SK-N-SH (cell line): Measurements from ENCODE around the gene DGCR6. TPM values are rescaled to one million over a fixed set of nuclear protein-coding genes. Genes with fewer than 3 reads are reported as not detected.

Experiments
- CTCF ChIA-PET: fragments of 300-600, 350-600 bp; formaldehyde crosslinking; extraction: SDS; loops from one replicate; lab custom pipeline; 2021; lab: Yijun Ruan, JAX
- POLR2A ChIA-PET: fragments of 350-600 bp; sonication (Branson Sonifier 250); formaldehyde crosslinking; extraction: SDS; loops from one replicate; lab custom pipeline; 2020; ENCODE audit warnings: antibody characterized with exemption, inconsistent platforms; lab: Yijun Ruan, JAX
- DNase-seq: peaks from one replicate; pipeline ENCODE4 v3.0.0; 2012
- H2AFZ ChIP-seq: fragments of 200-600 bp; sonication (generic); 2 replicates; pipeline ENCODE4 v1.8.1; 2016; ENCODE audit warnings: antibody characterized with exemption, mild to moderate bottlenecking, low read depth
- H3F3A ChIP-seq: fragments of 200-600 bp; sonication (generic); replicated peaks from 2 replicates; pipeline ENCODE3; 2016; ENCODE audit warnings: antibody characterized with exemption, mild to moderate bottlenecking; ENCODE audit not compliant: insufficient read depth
- H3K27ac ChIP-seq, 2 experiments: fragments of 200-500 bp in 1 of 2; fragments of 200-600 bp in 1 of 2; sonication (Bioruptor generic) in 1 of 2; sonication (generic), shearing (Covaris generic) in 1 of 2; 2 replicates each; pipeline versions ENCODE4 v1.5.1 to v1.6.1; 2014 to 2016; ENCODE audit warnings: low read depth in 2 of 2, inconsistent platforms in 1 of 2, low read length in 1 of 2, mild to moderate bottlenecking in 1 of 2, mixed read lengths in 1 of 2
- H3K27me3 ChIP-seq: fragments of 200-600 bp; sonication (generic), shearing (Covaris generic); 2 replicates; pipeline ENCODE4 v1.6.1; 2016; ENCODE audit warnings: mixed run types; ENCODE audit not compliant: insufficient read depth
- H3K36me3 ChIP-seq, 2 experiments: fragments of 200-500 bp in 1 of 2; fragments of 200-600 bp in 1 of 2; sonication (Bioruptor generic) in 1 of 2; sonication (generic) in 1 of 2; replicated peaks in 1 of 2; 2 replicates each; pipeline versions ENCODE3 to v1.5.1; 2014 to 2016; ENCODE audit warnings: low read length in 1 of 2, mild to moderate bottlenecking in 1 of 2; ENCODE audit not compliant: insufficient read depth in 2 of 2, control insufficient read depth in 1 of 2
- H3K4me1 ChIP-seq, 2 experiments: fragments of 200-500 bp in 1 of 2; fragments of 200-600 bp in 1 of 2; sonication (Bioruptor generic) in 1 of 2; sonication (generic), shearing (Covaris generic) in 1 of 2; 2 replicates each; pipeline versions ENCODE4 v1.5.1 to v1.6.1; 2014 to 2016; ENCODE audit warnings: low read depth in 1 of 2, low read length in 1 of 2, mixed run types in 1 of 2; ENCODE audit not compliant: insufficient read depth in 2 of 2, control insufficient read depth in 1 of 2
- H3K4me2 ChIP-seq: fragments of 200-600 bp; sonication (generic), shearing (Covaris generic); 2 replicates; pipeline ENCODE4 v1.6.1; 2017; ENCODE audit warnings: mixed run types
- H3K4me3 ChIP-seq, 2 experiments: fragments of 200-500 bp in 1 of 2; fragments of 200-600 bp in 1 of 2; sonication (Bioruptor generic) in 1 of 2; sonication (generic), shearing (Covaris generic) in 1 of 2; 2 replicates each; pipeline versions ENCODE4 v1.5.1 to v1.8.1; 2014 to 2016; ENCODE audit warnings: low read depth in 2 of 2, inconsistent platforms in 1 of 2, low read length in 1 of 2, mild to moderate bottlenecking in 1 of 2, mixed read lengths in 1 of 2, moderate library complexity in 1 of 2
- H3K79me2 ChIP-seq: fragments of 200-600 bp; sonication (generic); 2 replicates; pipeline ENCODE4 v1.8.1; 2017; ENCODE audit warnings: mild to moderate bottlenecking; ENCODE audit not compliant: insufficient read depth
- H3K9ac ChIP-seq: fragments of 200-600 bp; sonication (generic); 2 replicates; pipeline ENCODE4 v1.6.1; 2017; ENCODE audit warnings: mixed run types
- H3K9me2 ChIP-seq: fragments of 200-600 bp; sonication (generic); 2 replicates; pipeline ENCODE4 v1.6.1; 2017; ENCODE audit warnings: mixed run types
- H3K9me3 ChIP-seq: fragments of 200-600 bp; sonication (generic); 2 replicates; pipeline ENCODE4 v1.6.1; 2017; ENCODE audit warnings: mixed run types, mild to moderate bottlenecking, moderate library complexity
- H4K20me1 ChIP-seq: fragments of 200-600 bp; sonication (generic); 2 replicates; pipeline ENCODE4 v1.6.1; 2017; ENCODE audit warnings: mild to moderate bottlenecking, mixed run types; ENCODE audit not compliant: insufficient read depth
- EZH2phosphoT487 ChIP-seq: fragments of 200-600 bp; sonication (generic); IDR thresholded peaks from 2 replicates; pipeline ENCODE4 v1.6.1; 2017; ENCODE audit warnings: low read depth, mixed run types, mild to moderate bottlenecking, antibody characterized with exemption, moderate library complexity, borderline replicate concordance
- FOXJ3 ChIP-seq: sonication (generic); formaldehyde crosslinking; IDR thresholded peaks from 2 replicates; pipeline ENCODE4 v1.5.1; 2020; ENCODE audit warnings: mild to moderate bottlenecking, missing genetic modification reagents
- FOXM1 ChIP-seq: IDR thresholded peaks from 2 replicates; pipeline ENCODE4 v1.4.0; 2012; ENCODE audit warnings: low read depth, mild to moderate bottlenecking
- GATA2 ChIP-seq: sonication (generic); formaldehyde crosslinking; IDR thresholded peaks from 2 replicates; pipeline ENCODE4 v1.5.0; 2020; ENCODE audit warnings: mild to moderate bottlenecking, missing genetic modification reagents
- MEF2A ChIP-seq: IDR thresholded peaks from 2 replicates; pipeline ENCODE4 v1.4.0; 2012; ENCODE audit warnings: low read depth, borderline replicate concordance
- MXI1 ChIP-seq: IDR thresholded peaks from 2 replicates; pipeline ENCODE4 v1.6.1; 2012; ENCODE audit warnings: mild to moderate bottlenecking, low read depth, low read length, improper control_type of control experiment
- RAD21 ChIP-seq: IDR thresholded peaks from 2 replicates; pipeline ENCODE4 v1.6.1; 2012; ENCODE audit warnings: mild to moderate bottlenecking, low read length
- RCOR1 ChIP-seq: fragments of 150-350 bp; IDR thresholded peaks from 2 replicates; pipeline ENCODE4 v1.6.1; 2017; ENCODE audit warnings: antibody characterized with exemption, low read length
- RXRA ChIP-seq: IDR thresholded peaks from 2 replicates; pipeline ENCODE4 v1.4.0; 2012; ENCODE audit warnings: low read depth, mild to moderate bottlenecking, borderline replicate concordance
- TAF1 ChIP-seq: IDR thresholded peaks from 2 replicates; pipeline ENCODE4 v1.6.1; 2012; ENCODE audit warnings: low read depth, mild to moderate bottlenecking, low read length, moderate library complexity, borderline replicate concordance
- YY1 ChIP-seq: IDR thresholded peaks from 2 replicates; pipeline ENCODE4 v1.4.0; 2012; ENCODE audit warnings: low read depth, mild to moderate bottlenecking
- WGBS: methylation state at CpG from one replicate; pipeline ENCODE4 v1.1.6; 2017; ENCODE audit warnings: low lambda C conversion rate; 5-methylcytosine and 5-hydroxymethylcytosine counted together
- polyA plus RNA-seq, 3 experiments: library from polyadenylated mRNA; depleted of rRNA; stranded (reverse); fragments of >200 nt; gene quantifications; 2 replicates each; pipeline ENCODE4 v1.2.3, GENCODE V29; 2012
- TF ChIP-seq, protein P1 (sequence below): IDR thresholded peaks from 2 replicates; pipeline ENCODE4 v1.4.0; 2012; ENCODE audit warnings: low read depth
- TF ChIP-seq, protein P2 (sequence below): fragments of 200-600 bp; sonication (generic); IDR thresholded peaks from 2 replicates; pipeline ENCODE4 v1.6.1; 2017; ENCODE audit warnings: antibody characterized with exemption, mild to moderate bottlenecking, moderate library complexity
- TF ChIP-seq, protein P3 (sequence below): IDR thresholded peaks from 2 replicates; pipeline ENCODE4 v1.4.0; 2012; ENCODE audit warnings: low read depth, borderline replicate concordance
- TF ChIP-seq, protein P4 (sequence below): IDR thresholded peaks from 2 replicates; pipeline ENCODE4; 2012
- TF ChIP-seq, protein P5 (sequence below): IDR thresholded peaks from 2 replicates; pipeline ENCODE4 v1.6.1; 2012; ENCODE audit warnings: mild to moderate bottlenecking, low read depth, low read length, moderate library complexity

The DGCR6 gene
- polyA plus RNA-seq, 1 of the 3 experiments (the other 2 are of a cell fraction) = 1.2 TPM

DNA sequence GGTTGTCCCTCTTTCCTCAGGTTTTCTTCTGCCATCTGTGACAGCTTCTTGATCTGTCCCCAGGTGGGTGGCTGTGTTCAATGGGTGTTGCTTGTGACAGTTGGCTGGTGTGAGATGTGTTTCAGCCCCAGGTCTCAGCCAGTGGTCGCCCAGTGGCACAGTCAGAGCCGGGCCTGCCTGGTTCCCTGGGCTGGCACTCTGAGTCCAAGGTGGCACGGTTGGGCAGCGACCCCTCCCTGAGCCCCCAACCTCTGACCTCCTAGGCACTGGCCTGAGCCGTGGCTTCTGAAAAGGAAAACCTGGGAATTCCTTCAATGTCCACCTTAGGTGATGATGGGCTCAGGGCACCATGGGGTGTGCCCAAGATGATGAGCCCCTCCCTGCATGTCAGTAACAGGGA lies 44.0 kb downstream of the DGCR6 start:
- H3K9me3 ChIP-seq = no peaks in the 10 kb centered on the region
- H3K4me1 ChIP-seq = peaks cover 0 to 3% of the 10 kb centered on the region in 2 experiments; a peak in 1 of 4 replicates
- H2AFZ ChIP-seq = no peak overlapping the region
- ChIA-PET POLR2A (no interaction called here), CTCF (interaction anchor here (1.0 kb wide), 1 partner anchor 194 kb away, joined by 3 read pairs; the partner anchor contains the start of gene ESS2)
- H3K27ac ChIP-seq = no peak overlapping the region
- no peak overlapping the region for H3K4me2 ChIP-seq
- H3K36me3 ChIP-seq = no peaks in the 10 kb centered on the region
- H4K20me1 ChIP-seq = no peaks in the 10 kb centered on the region
- H3K9me2 ChIP-seq = no peaks in the 10 kb centered on the region
- no peak overlapping the region for H3K4me3 ChIP-seq
- no peaks in the 10 kb centered on the region for H3K79me2 ChIP-seq
- no peak for DNase-seq
- H3F3A ChIP-seq = no peaks in the 10 kb centered on the region
- no CpG with 5 or more reads among the region's 5 CpGs for WGBS
- no peaks in the 10 kb centered on the region; the same call in 1 of the 2 replicates for H3K27me3 ChIP-seq
- no peak for TF ChIP-seq FOXJ3 (CRISPR knock-in tag)
- H3K9ac ChIP-seq = no peak overlapping the region

DNA sequence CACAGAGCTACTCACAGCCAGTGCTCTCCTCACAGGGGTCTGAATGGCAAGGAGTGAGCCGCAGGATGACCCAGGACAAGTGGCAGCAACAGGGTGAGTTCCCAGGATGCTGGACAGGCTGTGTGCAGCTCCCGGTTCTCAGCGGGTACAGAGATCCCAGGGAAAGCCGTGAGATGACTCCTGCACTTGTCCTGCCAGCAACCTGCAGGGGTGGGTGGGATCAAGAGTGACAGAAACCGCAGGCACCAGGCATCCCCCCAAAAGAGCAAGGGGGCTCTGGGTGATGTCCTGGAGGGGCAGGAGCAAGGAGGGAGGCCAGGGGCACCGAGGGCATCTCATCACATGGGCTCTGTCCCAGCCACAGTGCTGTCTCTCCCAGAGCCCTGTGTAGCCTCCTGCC lies 45.9 kb downstream of the DGCR6 start:
- H3K9me3 ChIP-seq = no peaks in the 10 kb centered on the region
- no peaks in the 10 kb centered on the region for H4K20me1 ChIP-seq
- no peaks in the 10 kb centered on the region for H3K36me3 ChIP-seq
- POLR2A ChIA-PET = no interaction called here
- no peak overlapping the region for H3K4me3 ChIP-seq
- TF ChIP-seq FOXM1 (no peak), RAD21 (no peak), RCOR1 (no peak), TAF1 (no peak), RXRA (no peak), FOXJ3 (CRISPR knock-in tag) (no peak), EZH2phosphoT487 (no peak), MEF2A (no peak), YY1 (no peak), GATA2 (CRISPR knock-in tag) (no peak), MXI1 (no peak)
- TF ChIP-seq, protein P1, sequence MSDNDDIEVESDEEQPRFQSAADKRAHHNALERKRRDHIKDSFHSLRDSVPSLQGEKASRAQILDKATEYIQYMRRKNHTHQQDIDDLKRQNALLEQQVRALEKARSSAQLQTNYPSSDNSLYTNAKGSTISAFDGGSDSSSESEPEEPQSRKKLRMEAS = no peak
- TF ChIP-seq, protein P2, sequence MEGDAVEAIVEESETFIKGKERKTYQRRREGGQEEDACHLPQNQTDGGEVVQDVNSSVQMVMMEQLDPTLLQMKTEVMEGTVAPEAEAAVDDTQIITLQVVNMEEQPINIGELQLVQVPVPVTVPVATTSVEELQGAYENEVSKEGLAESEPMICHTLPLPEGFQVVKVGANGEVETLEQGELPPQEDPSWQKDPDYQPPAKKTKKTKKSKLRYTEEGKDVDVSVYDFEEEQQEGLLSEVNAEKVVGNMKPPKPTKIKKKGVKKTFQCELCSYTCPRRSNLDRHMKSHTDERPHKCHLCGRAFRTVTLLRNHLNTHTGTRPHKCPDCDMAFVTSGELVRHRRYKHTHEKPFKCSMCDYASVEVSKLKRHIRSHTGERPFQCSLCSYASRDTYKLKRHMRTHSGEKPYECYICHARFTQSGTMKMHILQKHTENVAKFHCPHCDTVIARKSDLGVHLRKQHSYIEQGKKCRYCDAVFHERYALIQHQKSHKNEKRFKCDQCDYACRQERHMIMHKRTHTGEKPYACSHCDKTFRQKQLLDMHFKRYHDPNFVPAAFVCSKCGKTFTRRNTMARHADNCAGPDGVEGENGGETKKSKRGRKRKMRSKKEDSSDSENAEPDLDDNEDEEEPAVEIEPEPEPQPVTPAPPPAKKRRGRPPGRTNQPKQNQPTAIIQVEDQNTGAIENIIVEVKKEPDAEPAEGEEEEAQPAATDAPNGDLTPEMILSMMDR = no peak
- TF ChIP-seq, protein P3, sequence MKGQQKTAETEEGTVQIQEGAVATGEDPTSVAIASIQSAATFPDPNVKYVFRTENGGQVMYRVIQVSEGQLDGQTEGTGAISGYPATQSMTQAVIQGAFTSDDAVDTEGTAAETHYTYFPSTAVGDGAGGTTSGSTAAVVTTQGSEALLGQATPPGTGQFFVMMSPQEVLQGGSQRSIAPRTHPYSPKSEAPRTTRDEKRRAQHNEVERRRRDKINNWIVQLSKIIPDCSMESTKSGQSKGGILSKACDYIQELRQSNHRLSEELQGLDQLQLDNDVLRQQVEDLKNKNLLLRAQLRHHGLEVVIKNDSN = no peak
- TF ChIP-seq, protein P4, sequence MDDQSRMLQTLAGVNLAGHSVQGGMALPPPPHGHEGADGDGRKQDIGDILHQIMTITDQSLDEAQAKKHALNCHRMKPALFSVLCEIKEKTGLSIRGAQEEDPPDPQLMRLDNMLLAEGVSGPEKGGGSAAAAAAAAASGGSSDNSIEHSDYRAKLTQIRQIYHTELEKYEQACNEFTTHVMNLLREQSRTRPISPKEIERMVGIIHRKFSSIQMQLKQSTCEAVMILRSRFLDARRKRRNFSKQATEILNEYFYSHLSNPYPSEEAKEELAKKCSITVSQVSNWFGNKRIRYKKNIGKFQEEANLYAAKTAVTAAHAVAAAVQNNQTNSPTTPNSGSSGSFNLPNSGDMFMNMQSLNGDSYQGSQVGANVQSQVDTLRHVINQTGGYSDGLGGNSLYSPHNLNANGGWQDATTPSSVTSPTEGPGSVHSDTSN = no peak
- TF ChIP-seq, protein P5, sequence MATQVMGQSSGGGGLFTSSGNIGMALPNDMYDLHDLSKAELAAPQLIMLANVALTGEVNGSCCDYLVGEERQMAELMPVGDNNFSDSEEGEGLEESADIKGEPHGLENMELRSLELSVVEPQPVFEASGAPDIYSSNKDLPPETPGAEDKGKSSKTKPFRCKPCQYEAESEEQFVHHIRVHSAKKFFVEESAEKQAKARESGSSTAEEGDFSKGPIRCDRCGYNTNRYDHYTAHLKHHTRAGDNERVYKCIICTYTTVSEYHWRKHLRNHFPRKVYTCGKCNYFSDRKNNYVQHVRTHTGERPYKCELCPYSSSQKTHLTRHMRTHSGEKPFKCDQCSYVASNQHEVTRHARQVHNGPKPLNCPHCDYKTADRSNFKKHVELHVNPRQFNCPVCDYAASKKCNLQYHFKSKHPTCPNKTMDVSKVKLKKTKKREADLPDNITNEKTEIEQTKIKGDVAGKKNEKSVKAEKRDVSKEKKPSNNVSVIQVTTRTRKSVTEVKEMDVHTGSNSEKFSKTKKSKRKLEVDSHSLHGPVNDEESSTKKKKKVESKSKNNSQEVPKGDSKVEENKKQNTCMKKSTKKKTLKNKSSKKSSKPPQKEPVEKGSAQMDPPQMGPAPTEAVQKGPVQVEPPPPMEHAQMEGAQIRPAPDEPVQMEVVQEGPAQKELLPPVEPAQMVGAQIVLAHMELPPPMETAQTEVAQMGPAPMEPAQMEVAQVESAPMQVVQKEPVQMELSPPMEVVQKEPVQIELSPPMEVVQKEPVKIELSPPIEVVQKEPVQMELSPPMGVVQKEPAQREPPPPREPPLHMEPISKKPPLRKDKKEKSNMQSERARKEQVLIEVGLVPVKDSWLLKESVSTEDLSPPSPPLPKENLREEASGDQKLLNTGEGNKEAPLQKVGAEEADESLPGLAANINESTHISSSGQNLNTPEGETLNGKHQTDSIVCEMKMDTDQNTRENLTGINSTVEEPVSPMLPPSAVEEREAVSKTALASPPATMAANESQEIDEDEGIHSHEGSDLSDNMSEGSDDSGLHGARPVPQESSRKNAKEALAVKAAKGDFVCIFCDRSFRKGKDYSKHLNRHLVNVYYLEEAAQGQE = no peak
- TF ChIP-seq, all 33 proteins: peak for 0
- no peak for DNase-seq
- H3K9me2 ChIP-seq = no peaks in the 10 kb centered on the region
- H3F3A ChIP-seq = no peaks in the 10 kb centered on the region
- H3K27me3 ChIP-seq = no peaks in the 10 kb centered on the region; the same call in 1 of the 2 replicates
- H3K4me1 ChIP-seq = peaks cover 0 to 6% of the 10 kb centered on the region in 2 experiments; a peak in 1 of 4 replicates
- H2AFZ ChIP-seq = no peak overlapping the region
- no peak overlapping the region for H3K9ac ChIP-seq
- no peak overlapping the region for H3K27ac ChIP-seq
- H3K79me2 ChIP-seq = no peaks in the 10 kb centered on the region
- no peak overlapping the region for H3K4me2 ChIP-seq
- 51% methylated on average over 3 of the region's 6 CpGs for WGBS
- CTCF ChIA-PET = no interaction called here
